Measurements from ENCODE around the gene BCL11B.

Gene BCL11B

DNA sequence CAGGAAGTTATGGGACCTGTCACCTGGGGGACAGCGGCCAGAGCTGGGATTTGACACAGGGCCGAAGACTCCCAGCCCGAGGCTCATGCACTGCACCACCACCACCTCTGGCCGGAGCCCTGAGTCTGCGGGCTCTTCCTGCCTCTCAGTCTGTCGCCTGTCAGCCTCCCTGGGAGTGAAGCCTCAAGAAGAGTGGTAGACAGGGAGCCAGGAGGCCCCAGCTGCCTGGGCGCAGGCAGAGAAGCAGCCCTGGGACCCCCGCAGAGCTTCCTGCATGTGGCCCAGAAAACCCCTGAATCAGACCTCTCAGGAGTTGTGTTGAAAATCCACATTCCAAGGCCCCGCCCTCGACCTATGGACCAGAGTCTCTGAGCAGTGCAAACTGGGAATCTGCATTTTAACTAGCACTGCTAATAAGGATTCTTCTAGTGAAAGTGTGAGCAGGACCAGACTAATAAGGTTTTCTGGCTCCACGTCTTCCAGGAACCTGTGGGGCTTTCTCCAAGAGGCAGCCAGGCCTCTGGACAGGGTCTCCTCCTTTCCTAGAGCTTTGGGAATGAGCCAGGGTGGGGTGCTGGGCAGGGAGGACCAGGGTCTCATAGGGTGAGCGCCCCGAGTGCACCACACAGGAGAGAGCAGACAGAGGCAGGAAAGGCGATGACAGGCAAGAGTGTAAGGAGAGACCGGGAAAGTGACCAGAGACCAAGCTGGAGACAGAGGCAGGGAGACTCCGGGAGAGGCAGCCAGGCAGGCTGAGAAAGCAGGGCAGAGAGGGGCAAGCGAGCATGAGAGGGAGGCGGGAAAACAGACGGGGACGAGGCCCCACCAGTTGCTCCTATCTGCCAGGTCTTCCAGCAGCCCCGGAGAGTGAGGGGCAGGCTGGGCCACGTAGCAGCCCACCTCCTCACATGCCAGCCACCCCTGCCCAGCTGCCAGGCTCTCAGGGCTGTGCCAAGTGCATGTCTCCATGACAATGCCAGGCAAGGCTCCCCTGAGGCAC lies 112.4 kb downstream of the BCL11B start:
- no peak for DNase-seq (ENCODE audit: low spot score)

GRCh38 chr14:99158646-99159165 lies 113.3 kb downstream of the BCL11B start:
- DNase-seq (ENCODE audit: low spot score): no peak

DNA sequence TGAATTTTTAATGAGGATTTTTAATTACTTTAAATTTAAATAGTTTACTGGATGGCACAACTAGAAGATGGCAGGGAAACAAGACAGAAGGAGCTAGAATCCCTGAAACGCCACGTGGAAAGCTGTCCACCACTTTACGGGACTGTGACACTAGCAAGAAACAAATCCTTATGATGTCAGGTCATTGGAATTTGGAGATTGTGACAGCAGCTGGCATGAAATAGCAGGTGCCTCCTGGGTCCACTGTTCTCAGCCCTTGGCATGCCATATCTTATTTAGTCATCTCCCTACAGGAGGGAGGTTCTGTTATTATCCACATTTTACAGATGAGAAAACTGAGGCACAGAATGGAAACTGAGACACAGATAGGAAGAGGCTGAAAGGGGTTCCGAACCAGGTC lies 113.8 kb downstream of the BCL11B start:
- no peak for DNase-seq (ENCODE audit: low spot score)

GRCh38 chr14:99157676-99158075 lies 114.3 kb downstream of the BCL11B start:
- DNase-seq (ENCODE audit: low spot score): no peak

DNA sequence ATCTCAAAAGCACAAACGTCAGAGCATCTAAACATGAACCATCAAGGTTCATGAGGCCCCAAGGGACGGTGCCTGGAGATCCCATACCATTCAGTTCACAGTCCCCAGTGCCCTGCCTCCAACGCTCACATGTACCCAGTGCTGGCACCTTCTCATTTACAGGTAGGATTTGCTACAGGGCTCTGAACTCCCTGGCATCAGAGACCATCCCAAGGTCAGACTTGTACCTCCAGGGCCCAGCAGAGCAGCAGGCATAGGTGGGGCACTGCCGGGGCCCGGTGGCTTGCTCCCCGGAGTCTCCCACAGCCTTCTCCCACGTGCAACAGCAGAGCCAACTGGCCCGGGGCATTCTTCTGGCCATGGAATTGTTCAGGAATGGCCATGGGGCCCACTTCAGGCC lies 114.8 kb downstream of the BCL11B start:
- DNase-seq (ENCODE audit: low spot score): no peak

DNA sequence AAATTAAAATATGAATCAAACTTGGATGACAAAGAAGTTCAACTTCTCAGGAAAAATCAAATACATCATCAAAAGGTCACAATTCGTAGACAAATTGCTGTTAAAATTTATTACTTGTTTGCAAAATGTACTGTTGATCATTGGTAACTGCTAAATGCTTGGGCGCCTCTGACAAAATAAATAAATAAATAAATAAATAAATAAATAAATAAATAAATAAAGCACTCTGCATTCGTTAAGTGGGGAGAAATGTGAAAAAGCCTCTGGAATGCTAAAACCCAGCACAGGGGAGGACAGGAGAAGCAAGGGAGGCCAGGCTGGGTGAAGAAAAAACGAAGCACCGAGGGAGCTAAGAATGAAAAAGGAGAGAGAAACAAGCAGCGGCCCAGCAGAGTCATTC lies 115.2 kb downstream of the BCL11B start:
- DNase-seq (ENCODE audit: low spot score): no peak

DNA sequence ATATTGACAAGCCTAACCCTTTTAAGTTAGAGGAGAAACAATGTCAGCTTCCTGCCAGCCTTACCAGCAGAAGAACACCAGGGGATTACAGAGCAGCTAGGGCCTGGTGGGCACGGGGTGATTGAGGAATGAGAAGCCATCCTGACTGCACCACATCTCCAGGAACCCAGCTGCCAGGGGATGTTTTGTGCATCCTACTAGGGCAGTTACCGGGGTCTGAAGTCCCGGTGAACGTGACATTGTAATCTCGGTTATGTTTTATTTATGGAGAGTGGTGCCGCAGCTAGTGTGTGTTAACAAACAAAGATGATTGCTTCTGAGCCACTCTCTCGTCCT lies 115.9 kb downstream of the BCL11B start:
- DNase-seq (ENCODE audit: low spot score): no peak

DNA sequence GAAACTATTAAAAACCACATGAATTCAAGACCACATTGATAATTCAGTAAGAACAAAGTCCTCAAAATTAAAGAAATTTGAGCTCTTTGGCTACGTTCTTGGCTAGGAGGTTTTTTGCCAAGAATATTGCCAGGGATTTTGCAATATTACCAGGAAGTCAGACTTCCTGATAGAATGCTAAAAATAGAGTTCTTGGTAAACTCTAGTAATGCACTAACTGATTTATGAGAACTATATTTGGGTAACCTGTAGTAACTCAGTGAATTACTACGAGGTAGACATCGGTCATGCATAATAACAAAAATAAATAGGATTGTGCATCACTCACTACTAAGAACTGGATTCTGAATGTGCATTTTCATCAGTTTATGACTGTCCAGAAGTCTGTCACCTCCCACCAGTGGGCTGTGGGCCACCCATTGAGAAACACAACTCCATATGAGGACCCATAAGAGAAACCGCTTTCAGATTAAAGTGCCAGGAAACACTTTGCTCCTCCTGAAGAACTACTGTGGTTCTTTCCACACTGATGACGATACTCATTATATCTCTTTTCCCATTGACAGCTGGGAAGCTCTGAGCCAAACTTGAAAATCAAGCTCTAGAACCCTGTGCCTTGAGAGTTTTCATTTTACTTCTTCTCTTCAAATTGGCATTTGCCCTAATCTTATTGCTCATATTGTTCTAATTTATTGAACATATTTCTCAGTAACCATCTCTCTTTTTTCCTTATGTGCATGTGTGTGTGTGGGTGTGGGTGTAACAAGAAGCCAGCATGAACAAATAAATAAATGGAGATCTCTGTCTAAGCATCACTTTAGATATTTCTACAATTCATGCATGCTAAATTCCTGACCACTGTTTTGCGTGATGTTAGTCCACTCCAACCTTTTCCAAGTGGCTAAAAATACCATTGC lies 116.6 kb downstream of the BCL11B start:
- no peak for DNase-seq (ENCODE audit: low spot score)

GRCh38 chr14:99150236-99150635 lies 121.8 kb downstream of the BCL11B start:
- no peak for DNase-seq (ENCODE audit: low spot score)

DNA sequence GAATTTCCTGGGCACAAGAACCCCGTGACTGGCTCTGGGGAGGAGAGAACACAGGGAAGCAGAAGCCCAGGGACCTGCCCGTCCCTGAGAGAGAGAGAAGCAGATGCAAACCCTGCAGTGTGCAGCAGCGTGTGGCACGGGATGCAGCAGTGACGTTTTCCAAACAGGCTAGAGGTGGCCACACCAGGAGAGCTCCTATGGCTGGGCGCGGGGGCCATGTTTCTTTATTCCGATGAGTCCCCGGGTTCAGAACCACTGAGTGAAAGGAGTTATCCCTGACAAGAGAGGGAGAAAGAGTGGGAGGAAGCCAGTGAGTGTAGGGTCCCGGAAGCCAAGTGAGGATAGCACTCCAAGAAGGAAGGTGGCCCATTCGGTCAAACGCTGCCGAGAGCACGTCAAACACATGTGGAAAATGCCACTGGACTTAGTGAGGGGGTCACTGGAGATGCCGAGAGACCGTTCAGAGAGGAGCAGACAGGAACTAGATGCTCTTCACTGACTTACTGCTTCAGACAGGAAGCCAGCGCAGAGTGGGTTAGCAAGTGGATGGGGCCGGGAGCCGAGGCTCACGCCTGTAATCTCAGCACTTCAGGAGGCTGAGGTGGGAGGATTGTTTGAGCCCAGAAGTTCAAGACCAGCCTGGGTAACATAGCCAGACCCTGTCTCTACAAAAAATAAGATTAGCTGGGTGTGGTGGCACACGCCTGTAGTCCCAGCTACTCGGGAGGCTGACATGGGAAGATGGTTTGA lies 123.0 kb downstream of the BCL11B start:
- no peak for DNase-seq (ENCODE audit: low spot score)

GRCh38 chr14:99148131-99148530 lies 123.9 kb downstream of the BCL11B start:
- no peak for DNase-seq (ENCODE audit: low spot score)

DNA sequence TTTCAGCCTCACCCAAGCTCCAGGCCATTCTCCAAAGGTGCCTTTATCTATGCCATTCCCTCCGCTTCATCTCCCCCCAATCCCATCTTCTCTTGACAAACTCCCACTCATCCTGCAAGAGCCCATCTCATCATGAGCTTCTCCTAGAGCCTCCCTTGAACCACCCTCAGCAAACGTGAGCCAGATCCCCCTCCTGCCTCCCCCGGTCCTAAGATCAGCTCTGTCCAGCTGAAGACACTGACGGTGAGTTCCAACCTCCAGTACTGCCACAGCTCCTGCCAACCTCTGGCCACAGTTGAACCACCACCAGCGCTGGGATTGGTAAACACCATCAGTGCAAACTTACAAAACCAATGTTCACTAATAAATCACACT lies 124.6 kb downstream of the BCL11B start:
- no peak for DNase-seq (ENCODE audit: low spot score)

DNA sequence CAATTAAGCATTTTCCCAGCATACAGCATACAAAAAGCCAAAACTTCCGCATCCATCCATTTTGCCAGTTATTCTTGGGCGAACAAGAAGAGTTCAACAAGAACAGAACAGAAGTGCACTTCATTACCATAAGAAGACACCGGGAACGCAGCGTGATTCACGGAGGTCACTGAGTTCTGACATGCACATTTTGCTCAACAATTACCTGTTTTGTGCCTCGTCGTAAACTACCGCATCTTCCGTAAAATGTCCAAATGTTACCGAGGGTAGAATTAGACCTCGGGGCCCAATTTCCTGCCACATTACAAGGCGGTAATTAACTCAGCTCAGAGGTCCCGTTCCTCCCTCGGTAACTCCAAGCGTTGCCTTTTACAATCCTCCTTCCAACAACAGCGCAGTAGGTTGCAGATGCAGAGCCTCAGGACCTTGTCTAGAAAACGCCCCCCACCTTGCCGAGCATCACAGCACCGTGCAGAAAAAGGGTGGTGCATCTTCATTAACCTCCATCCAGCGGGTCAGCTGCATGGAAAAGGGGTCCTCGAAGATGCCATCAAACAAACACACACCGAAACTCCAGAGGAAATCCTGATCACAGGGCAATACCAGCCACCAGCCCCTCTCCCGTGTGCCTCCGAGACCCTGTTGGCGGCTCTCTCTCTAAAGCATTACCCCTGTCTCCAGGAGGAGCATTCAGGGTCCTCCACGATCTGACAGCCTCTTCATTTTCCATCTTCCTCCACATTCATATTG lies 125.2 kb downstream of the BCL11B start:
- no peak for DNase-seq (ENCODE audit: low spot score)

GRCh38 chr14:99145307-99145706 lies 126.7 kb downstream of the BCL11B start:
- DNase-seq (ENCODE audit: low spot score): no peak

DNA sequence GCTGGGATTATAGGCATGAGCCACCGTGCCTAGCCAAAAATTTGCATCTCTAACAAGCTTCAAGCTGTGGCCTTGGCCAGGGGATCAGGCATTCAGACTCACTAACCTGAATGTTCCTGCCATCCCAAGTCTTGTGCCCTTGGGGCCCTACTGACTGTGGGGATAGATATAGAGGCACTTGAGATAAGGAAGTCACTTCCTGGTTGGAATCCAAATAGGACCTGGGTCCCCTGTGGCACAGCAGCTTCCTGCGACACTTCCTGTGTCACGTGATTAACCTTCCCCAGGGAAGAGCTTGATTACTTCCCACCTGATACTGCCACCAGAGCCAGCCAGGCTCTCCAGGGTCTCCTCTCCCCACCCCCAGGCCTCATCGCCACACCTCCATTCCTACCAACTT lies 128.2 kb downstream of the BCL11B start:
- DNase-seq (ENCODE audit: low spot score): no peak

GRCh38 chr14:99143126-99143525 lies 128.9 kb downstream of the BCL11B start:
- no peak for DNase-seq (ENCODE audit: low spot score)

GRCh38 chr14:99141236-99141635 lies 130.8 kb downstream of the BCL11B start:
- no peak for DNase-seq (ENCODE audit: low spot score)

DNA sequence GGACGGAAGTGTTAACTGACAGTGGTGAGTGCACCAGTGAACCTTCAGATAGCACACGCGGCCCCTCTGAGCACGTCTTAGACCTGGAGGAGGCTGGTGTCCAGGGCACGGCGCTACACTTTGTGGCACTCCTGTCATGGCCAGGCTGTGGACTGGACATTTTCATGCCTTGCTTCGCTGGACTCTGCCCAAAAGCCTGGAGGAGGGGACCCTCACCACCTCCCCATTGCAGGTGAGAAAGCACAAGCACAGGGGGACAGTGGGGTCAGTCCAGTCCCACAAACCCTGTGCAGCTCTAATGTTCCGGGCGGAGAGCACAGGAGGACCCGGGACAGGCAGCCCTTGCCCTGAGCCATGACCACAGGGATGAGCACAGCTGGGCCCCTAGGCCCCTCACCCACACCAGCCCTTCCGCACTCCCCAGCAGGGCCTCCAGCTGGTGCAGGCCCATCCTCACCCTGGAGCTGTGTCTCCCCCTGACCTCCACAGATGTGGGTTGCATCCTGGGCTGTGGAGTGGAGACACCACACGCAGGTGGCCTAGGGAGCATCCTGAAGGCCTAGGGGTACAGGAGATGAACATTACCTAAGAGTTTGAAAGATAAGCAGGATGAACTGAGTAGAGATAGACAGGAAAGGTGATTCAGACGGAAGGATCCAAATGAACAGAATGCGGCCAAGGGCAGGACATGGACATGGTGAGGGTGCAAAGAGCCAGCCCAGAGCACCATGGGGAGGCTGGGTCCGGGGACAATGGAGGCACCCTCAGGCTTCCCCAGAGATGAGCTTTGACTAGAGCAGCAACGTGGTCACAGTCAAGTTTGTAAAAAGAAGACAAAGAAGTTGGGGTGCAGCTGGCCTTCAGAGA lies 132.8 kb downstream of the BCL11B start:
- DNase-seq (ENCODE audit: low spot score): no peak

- no peak for DNase-seq (ENCODE audit: low spot score)
These were observed 134.0 kb downstream of the BCL11B start for GRCh38 chr14:99137913-99138571.

Data from globus pallidus (tissue), 1 donor.